ENCODE data around the gene THAP3.

Gene THAP3

GRCh38 chr1:6667139-6667538, 42.5 kb downstream of the THAP3 start:
- Histone ChIP-seq H3K9ac (ENCODE audit: low read length) (no peak overlapping the region), H3K9me2 (ENCODE audit: low read depth, low read length) (no peaks in the 10 kb centered on the region), H3K9me3 (ENCODE audit: low read length) (no peaks in the 10 kb centered on the region), H3K79me2 (ENCODE audit: insufficient read depth, low read length) (no peaks in the 10 kb centered on the region), H2AFZ (ENCODE audit: low read length) (no peak overlapping the region), H3K4me2 (ENCODE audit: low read length) (no peak overlapping the region), H3K27me3 (ENCODE audit: insufficient read depth, low read length) (no peaks in the 10 kb centered on the region), H3K4me3 (ENCODE audit: low read depth, low read length, poor library complexity, severe bottlenecking) (no peak overlapping the region), H3F3A (ENCODE audit: insufficient read depth, low read length) (no peaks in the 10 kb centered on the region), H3K27ac (ENCODE audit: low read depth, low read length, poor library complexity, severe bottlenecking) (no peak overlapping the region), H3K36me3 (ENCODE audit: insufficient read depth, low read length) (peaks cover 50% of the 10 kb centered on the region), H4K20me1 (ENCODE audit: insufficient read depth, low read length) (no peaks in the 10 kb centered on the region), H3K4me1 (ENCODE audit: insufficient read depth, low read length, severe bottlenecking) (no peaks in the 10 kb centered on the region)
- no peak for TF ChIP-seq EZH2 (IDR thresholded peaks at IDR 0.05; ENCODE audit: borderline replicate concordance, low read length)
- no peak for TF ChIP-seq CTCF (IDR thresholded peaks at IDR 0.05; ENCODE audit: low read length)

- H3K4me3 ChIP-seq (ENCODE audit: low read depth, low read length, poor library complexity, severe bottlenecking), result no peak overlapping the region
- H3K9me2 ChIP-seq (ENCODE audit: low read depth, low read length), result no peaks in the 10 kb centered on the region
- H3K36me3 ChIP-seq (ENCODE audit: insufficient read depth, low read length), result peaks cover 47% of the 10 kb centered on the region
- no peaks in the 10 kb centered on the region for H3K27me3 ChIP-seq (ENCODE audit: insufficient read depth, low read length)
- H3K4me1 ChIP-seq (ENCODE audit: insufficient read depth, low read length, severe bottlenecking), result no peaks in the 10 kb centered on the region
- no peaks in the 10 kb centered on the region for H3K79me2 ChIP-seq (ENCODE audit: insufficient read depth, low read length)
- H3K4me2 ChIP-seq (ENCODE audit: low read length), result no peak overlapping the region
- TF ChIP-seq EZH2 (IDR thresholded peaks at IDR 0.05; ENCODE audit: borderline replicate concordance, low read length) (no peak), CTCF (IDR thresholded peaks at IDR 0.05; ENCODE audit: low read length) (no peak)
- H3F3A ChIP-seq (ENCODE audit: insufficient read depth, low read length), result no peaks in the 10 kb centered on the region
- H3K27ac ChIP-seq (ENCODE audit: low read depth, low read length, poor library complexity, severe bottlenecking), result no peak overlapping the region
- no peaks in the 10 kb centered on the region for H3K9me3 ChIP-seq (ENCODE audit: low read length)
- no peak overlapping the region for H3K9ac ChIP-seq (ENCODE audit: low read length)
- H2AFZ ChIP-seq (ENCODE audit: low read length), result no peak overlapping the region
- no peaks in the 10 kb centered on the region for H4K20me1 ChIP-seq (ENCODE audit: insufficient read depth, low read length)
Measured at GRCh38 chr1:6668503-6668902, 43.8 kb downstream of the THAP3 start.

GRCh38 chr1:6672558-6672957, 47.9 kb downstream of the THAP3 start:
- TF ChIP-seq CTCF (IDR thresholded peaks at IDR 0.05; ENCODE audit: low read length), result no peak
- no peak for TF ChIP-seq EZH2 (IDR thresholded peaks at IDR 0.05; ENCODE audit: borderline replicate concordance, low read length)
- Histone ChIP-seq H2AFZ (ENCODE audit: low read length) (no peak overlapping the region), H3K4me3 (ENCODE audit: low read depth, low read length, poor library complexity, severe bottlenecking) (no peak overlapping the region), H3K4me1 (ENCODE audit: insufficient read depth, low read length, severe bottlenecking) (no peaks in the 10 kb centered on the region), H3K9ac (ENCODE audit: low read length) (no peak overlapping the region), H3F3A (ENCODE audit: insufficient read depth, low read length) (no peaks in the 10 kb centered on the region), H3K4me2 (ENCODE audit: low read length) (no peak overlapping the region), H3K27me3 (ENCODE audit: insufficient read depth, low read length) (no peaks in the 10 kb centered on the region), H3K36me3 (ENCODE audit: insufficient read depth, low read length) (peaks cover 48% of the 10 kb centered on the region), H3K9me3 (ENCODE audit: low read length) (no peaks in the 10 kb centered on the region), H3K9me2 (ENCODE audit: low read depth, low read length) (no peaks in the 10 kb centered on the region), H3K79me2 (ENCODE audit: insufficient read depth, low read length) (no peaks in the 10 kb centered on the region), H3K27ac (ENCODE audit: low read depth, low read length, poor library complexity, severe bottlenecking) (no peak overlapping the region), H4K20me1 (ENCODE audit: insufficient read depth, low read length) (no peaks in the 10 kb centered on the region)
